GM19239 (cell line): ENCODE results near the gene ST14.
"Not testable (repeated sequence)": the region's sequence is repeated elsewhere in the genome, so short reads cannot be mapped to it uniquely, and the experiment has no call there.

Experiments used
- DNase-seq: peaks from one replicate; pipeline ENCODE4 v3.0.0; 2011; ENCODE audit warnings: low spot score; ENCODE audit not compliant: insufficient read length
- FAIRE-seq: peaks from 2 replicates; lab custom pipeline; 2011; peaks lifted over from hg19 to GRCh38; lab: Jason Lieb, UNC

The ST14 gene

DNA sequence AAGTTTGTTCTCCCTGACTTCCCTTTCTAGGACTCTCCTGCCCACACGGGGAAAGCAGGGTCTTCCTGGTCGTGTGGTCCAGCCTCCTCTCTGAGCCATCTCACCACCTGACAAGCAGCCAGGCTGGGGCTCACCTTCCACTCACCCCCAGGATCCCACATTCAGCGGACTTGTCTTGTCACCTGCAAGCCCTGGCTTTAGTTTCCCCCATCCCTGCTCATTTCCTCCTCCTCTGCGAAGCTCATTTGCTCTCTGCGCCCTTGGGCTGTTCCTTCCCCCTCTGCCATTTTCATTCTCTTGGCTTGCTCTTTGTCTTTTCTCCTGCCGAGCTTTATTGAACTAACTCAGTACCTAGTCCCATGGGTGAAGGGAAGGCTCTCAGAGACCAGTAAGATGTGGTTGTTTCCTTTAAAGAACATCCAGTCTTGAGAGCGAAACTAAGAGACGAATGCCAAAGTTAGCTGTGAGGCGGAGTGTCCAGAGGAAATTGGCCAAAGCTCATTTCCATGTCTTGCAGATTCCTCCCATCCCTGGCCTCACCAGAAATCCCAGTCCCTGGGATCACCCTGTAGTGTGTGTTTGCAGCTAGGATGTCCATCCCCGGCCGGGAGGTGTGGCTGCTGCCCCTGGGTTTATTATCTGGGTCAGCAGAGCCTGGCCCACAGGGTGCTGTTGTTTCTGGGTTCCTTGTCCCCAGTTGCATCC, 2.0 kb downstream of the ST14 start:
- DNase-seq (no peak), FAIRE-seq (no peak)

GRCh38 chr11:130162733-130163132, 3.2 kb downstream of the ST14 start:
- no peak for DNase-seq
- no peak for FAIRE-seq

DNA sequence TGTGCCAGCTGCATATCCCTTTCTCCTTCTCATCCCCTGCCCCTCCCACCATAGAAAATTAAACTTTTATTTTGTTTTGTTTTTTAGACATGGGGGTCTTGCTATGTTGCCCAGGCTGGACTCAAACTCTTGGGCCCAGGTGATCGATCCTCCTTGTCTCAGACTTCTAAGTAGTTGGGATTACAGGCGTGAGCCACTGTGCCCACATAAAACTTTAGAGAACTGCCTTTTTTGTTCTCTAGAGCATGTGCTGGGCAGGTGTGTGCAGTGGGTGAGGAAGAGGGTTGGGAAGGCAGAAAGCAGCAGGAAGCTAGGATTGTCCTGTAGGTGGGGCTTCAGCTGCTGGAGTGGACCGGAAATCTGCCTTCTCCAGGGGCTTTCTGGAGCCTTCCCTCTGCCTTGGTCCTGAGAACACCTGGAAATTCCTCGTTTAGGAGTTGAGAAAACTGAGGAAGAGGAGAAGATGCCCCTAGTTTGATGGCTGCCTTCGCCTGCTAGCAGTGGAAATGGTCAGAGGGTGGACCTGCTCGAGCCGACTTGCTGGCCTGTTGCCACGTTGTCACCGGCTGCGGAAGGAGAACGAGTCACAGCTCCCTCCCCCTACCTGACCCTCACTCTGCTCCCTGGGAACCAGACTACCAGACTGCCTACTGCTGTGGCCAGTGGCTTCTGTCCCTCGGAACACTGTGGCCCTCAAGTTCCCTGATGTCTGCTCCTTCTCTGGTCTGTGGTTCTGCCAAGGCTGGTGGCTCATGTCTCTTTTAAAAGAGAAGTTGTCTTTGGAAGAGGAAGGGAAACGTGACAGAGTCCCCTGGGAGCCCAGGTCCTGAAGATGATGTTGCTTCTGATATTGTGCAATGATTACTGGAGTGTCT, 4.0 kb downstream of the ST14 start:
- no peak for FAIRE-seq
- DNase-seq: no peak

- DNase-seq (no peak), FAIRE-seq (no peak)
These were observed 4.6 kb downstream of the ST14 start for GRCh38 chr11:130164221-130164570.

DNA sequence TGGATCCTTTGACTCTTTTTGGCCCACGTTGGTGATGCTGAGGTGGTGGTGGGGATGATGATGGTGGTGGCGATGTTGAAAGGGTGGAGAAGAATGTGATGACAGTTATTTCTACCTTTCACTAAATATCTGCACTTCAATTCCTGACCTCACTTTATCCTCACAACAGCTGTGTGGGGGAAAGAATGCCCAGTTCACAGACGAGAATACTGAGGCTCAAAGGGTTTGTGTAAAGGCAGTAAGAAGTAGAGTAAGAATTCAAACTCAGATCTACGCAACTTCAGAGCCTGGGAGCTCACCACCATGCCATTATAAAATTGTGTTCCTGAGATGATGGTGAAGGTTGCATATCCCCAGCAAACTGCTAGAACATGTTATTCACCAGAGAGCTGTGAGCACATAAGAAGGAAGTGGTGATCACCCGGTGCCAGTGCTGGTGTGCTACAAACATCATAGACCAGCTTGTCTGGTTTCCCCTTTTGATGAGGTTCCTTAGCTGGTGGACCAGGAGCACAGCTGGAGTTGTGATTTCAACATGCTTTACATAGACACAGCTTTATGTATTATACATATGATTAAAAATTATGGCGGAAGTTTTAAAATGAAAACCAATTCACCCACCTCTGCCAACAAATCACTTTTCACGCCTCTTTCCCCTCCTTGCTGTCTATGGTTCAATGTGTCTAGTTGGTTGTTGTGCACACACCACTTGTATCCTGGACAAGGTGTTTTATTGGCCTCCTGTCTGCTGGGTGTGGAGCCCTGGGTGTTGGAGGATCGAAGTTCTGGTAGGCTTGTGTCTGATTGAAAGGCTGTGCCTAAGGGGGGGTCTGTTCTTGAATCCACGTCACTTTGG, 6.2 kb downstream of the ST14 start:
- FAIRE-seq: no peak
- no peak for DNase-seq

- DNase-seq: no peak
- FAIRE-seq: no peak
These were observed 6.8 kb downstream of the ST14 start for GRCh38 chr11:130166457-130166784.

- DNase-seq: no peak
- FAIRE-seq: no peak
These were observed 7.6 kb downstream of the ST14 start for GRCh38 chr11:130167146-130167545.

- no peak for FAIRE-seq
These were observed 8.5 kb downstream of the ST14 start for GRCh38 chr11:130168105-130168504.

GRCh38 chr11:130170345-130170744, 10.8 kb downstream of the ST14 start:
- no peak for FAIRE-seq
- DNase-seq: no peak

More at GRCh38 chr11:130168105-130168504, 8.5 kb downstream of the ST14 start:
- DNase-seq: no peak

GRCh38 chr11:130171534-130171933, 12.0 kb downstream of the ST14 start:
- FAIRE-seq: no peak
- DNase-seq: no peak

DNA sequence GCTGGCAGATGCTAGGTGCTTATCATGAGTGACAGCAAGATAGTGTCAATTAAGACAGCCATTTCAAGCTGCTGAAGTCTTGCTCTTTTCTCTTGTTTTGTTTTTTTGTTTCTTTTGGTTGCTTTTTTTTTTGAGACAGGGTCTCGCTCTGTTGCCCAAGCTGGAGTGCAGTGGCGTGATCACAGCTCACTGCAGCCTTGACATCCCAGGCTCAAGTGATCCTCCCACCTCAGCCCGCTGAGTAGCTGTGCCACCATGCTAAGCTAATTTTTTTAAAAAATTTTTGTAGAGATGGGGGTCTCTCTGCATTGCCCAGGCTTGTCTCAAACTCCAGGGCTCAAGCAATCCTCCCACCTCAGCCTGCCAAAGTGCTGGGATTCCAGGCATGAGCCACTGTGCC, 12.4 kb downstream of the ST14 start:
- not testable (repeated sequence) for DNase-seq, FAIRE-seq

GRCh38 chr11:130174642-130175041, 15.1 kb downstream of the ST14 start:
- FAIRE-seq: no peak
- DNase-seq: no peak

- FAIRE-seq (no peak), DNase-seq (no peak)
These were observed 16.3 kb downstream of the ST14 start for GRCh38 chr11:130175898-130176297.

DNA sequence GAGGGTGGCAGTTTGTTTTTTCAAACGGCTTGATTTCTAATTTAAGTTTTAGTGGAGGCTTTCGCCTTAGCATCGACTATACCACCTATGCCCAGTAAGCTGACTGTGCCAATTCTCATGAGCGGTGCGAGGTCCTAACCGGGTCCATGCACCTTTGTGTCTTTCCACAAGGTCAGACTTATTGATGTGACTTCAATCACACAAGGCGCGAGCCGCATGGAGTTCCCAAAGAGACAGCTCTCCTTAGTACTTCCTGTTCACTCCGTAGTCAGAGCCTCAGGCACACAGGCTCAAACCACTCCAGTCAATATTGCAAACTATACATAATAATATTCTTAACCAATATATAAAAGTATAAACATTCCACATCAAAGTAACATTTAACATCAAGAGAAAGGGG, 18.2 kb downstream of the ST14 start:
- DNase-seq (no peak), FAIRE-seq (no peak)

- FAIRE-seq (no peak), DNase-seq (no peak)
These were observed 19.1 kb downstream of the ST14 start for GRCh38 chr11:130178441-130179339.

GRCh38 chr11:130179396-130180306, 20.1 kb downstream of the ST14 start:
- FAIRE-seq (no peak), DNase-seq (no peak)

- peak; percentile 21 for FAIRE-seq
- no peak for DNase-seq
These were observed 20.9 kb downstream of the ST14 start for GRCh38 chr11:130180491-130180890.

GRCh38 chr11:130180896-130181294, 21.3 kb downstream of the ST14 start:
- DNase-seq (no peak), FAIRE-seq (no peak)
